IgD-negative memory B cell (primary cell): ENCODE measurements around the gene NSUN4. TPM values are rescaled to one million over a fixed set of nuclear protein-coding genes. Genes with fewer than 3 reads are reported as not detected.

ENCODE experiments used
- H3K27ac Mint-ChIP-seq, 3 donors: one replicate each; pipeline ENCODE4 v1.8.0; 2020 to 2022; ENCODE audit warnings: mild to moderate bottlenecking in 3 of 3, mixed read lengths in 3 of 3, moderate library complexity in 1 of 3
- H3K27me3 Mint-ChIP-seq: one replicate; pipeline ENCODE4 v1.8.0; 2021; ENCODE audit warnings: mixed read lengths
- H3K36me3 Mint-ChIP-seq: one replicate; pipeline ENCODE4 v1.8.0; 2020; ENCODE audit warnings: mild to moderate bottlenecking, mixed read lengths
- H3K4me1 Mint-ChIP-seq, 3 donors: one replicate each; pipeline ENCODE4 v1.8.0; 2020 to 2022; ENCODE audit warnings: mixed read lengths in 3 of 3, mild to moderate bottlenecking in 1 of 3
- H3K4me3 Mint-ChIP-seq, 4 donors: one replicate each; pipeline ENCODE4 v1.8.0; 2020 to 2022; ENCODE audit warnings: mild to moderate bottlenecking in 4 of 4, mixed read lengths in 4 of 4, moderate library complexity in 3 of 4
- H3K9me3 Mint-ChIP-seq, 3 donors: one replicate each; pipeline ENCODE4 v1.8.0; 2020 to 2021; ENCODE audit warnings: mixed read lengths in 3 of 3, mild to moderate bottlenecking in 1 of 3
- polyA plus RNA-seq: library from polyadenylated mRNA; unstranded; fragments of 300-500 nt; fragmentation: Illumina TruSeq; gene quantifications from one replicate; pipeline ENCODE4 v1.2.3, GENCODE V29; 2021

The NSUN4 gene
- 26.8 TPM for polyA plus RNA-seq

GRCh38 chr1:46340404-46341221 is at the start of gene NSUN4:
Gene NSUN4 (plus strand): TSS chr1:46340807. CDS start chr1:46340827, 20 bp downstream.
- H3K27ac Mint-ChIP-seq: peak within 1 kb of the TSS; percentile 97 to 100 (median 99)
- peaks cover 4% of the 10 kb centered on the region for H3K36me3 Mint-ChIP-seq
- peak within 1 kb of the TSS; percentile 93 to 100 (median 99) for H3K4me3 Mint-ChIP-seq
- peaks cover 0 to 4% (median 0%) of the 10 kb centered on the region in 3 donors for H3K9me3 Mint-ChIP-seq
- H3K4me1 Mint-ChIP-seq: peaks cover 16 to 32% (median 19%) of the 10 kb centered on the region in 3 donors
- H3K27me3 Mint-ChIP-seq: no peaks in the 10 kb centered on the region

GRCh38 chr1:46295306-46295705 is 45.3 kb upstream of the NSUN4 start:
- Mint-ChIP-seq H3K4me3 (no peak overlapping the region), H3K27me3 (no peaks in the 10 kb centered on the region), H3K27ac (no peak overlapping the region), H3K9me3 (no peaks in the 10 kb centered on the region), H3K36me3 (peaks cover 5% of the 10 kb centered on the region), H3K4me1 (peaks cover under 1 to 5% (median under 1%) of the 10 kb centered on the region in 3 donors)

- Mint-ChIP-seq H3K9me3 (no peaks in the 10 kb centered on the region), H3K4me3 (peak overlapping the region in 1 of 4 donors; percentile 64), H3K27ac (no peak overlapping the region), H3K36me3 (peaks cover 7% of the 10 kb centered on the region), H3K27me3 (no peaks in the 10 kb centered on the region), H3K4me1 (peaks cover 3 to 9% (median 6%) of the 10 kb centered on the region in 3 donors)
Observed at GRCh38 chr1:46298387-46298786, 42.2 kb upstream of the NSUN4 start.

GRCh38 chr1:46300673-46301405 is 39.8 kb upstream of the NSUN4 start:
- peak overlapping the region; percentile 6 to 99 (median 16) for H3K27ac Mint-ChIP-seq

GRCh38 chr1:46301406-46301807 is 39.2 kb upstream of the NSUN4 start:
- peaks cover 4% of the 10 kb centered on the region for H3K36me3 Mint-ChIP-seq
- peak overlapping the region in 2 of 3 donors; percentile 97 to 99 for H3K27ac Mint-ChIP-seq
- H3K4me1 Mint-ChIP-seq: peaks cover 10 to 26% (median 11%) of the 10 kb centered on the region in 3 donors
- H3K27me3 Mint-ChIP-seq: no peaks in the 10 kb centered on the region
- H3K4me3 Mint-ChIP-seq: peak overlapping the region; percentile 98 to 99 (median 99)
- H3K9me3 Mint-ChIP-seq: no peaks in the 10 kb centered on the region

More at GRCh38 chr1:46300673-46301405, 39.8 kb upstream of the NSUN4 start:
- Mint-ChIP-seq H3K4me1 (peaks cover 8 to 22% (median 8%) of the 10 kb centered on the region in 3 donors), H3K27me3 (no peaks in the 10 kb centered on the region), H3K9me3 (no peaks in the 10 kb centered on the region), H3K4me3 (peak overlapping the region; percentile 98 to 99 (median 99)), H3K36me3 (peaks cover 5% of the 10 kb centered on the region)

- peak overlapping the region; percentile 98 to 99 (median 99) for H3K4me3 Mint-ChIP-seq
- H3K27me3 Mint-ChIP-seq: no peaks in the 10 kb centered on the region
- peaks cover 10 to 26% (median 11%) of the 10 kb centered on the region in 3 donors for H3K4me1 Mint-ChIP-seq
- no peaks in the 10 kb centered on the region for H3K9me3 Mint-ChIP-seq
- peaks cover 4% of the 10 kb centered on the region for H3K36me3 Mint-ChIP-seq
- peak overlapping the region; percentile 46 to 99 (median 97) for H3K27ac Mint-ChIP-seq
Observed at GRCh38 chr1:46301808-46302640, 38.6 kb upstream of the NSUN4 start.

- Mint-ChIP-seq H3K27ac (peak overlapping the region; percentile 46 to 99 (median 97)), H3K27me3 (no peaks in the 10 kb centered on the region), H3K9me3 (no peaks in the 10 kb centered on the region), H3K4me3 (peak overlapping the region; percentile 98 to 99 (median 99)), H3K4me1 (peaks cover 10 to 30% (median 15%) of the 10 kb centered on the region in 3 donors), H3K36me3 (peaks cover 2% of the 10 kb centered on the region)
Observed at GRCh38 chr1:46302641-46303037, 38.0 kb upstream of the NSUN4 start.

GRCh38 chr1:46303038-46303871 is 37.4 kb upstream of the NSUN4 start, which contains the start of the genes LRRC41 and UQCRH:
Gene LRRC41 (minus strand): TSS chr1:46303616. CDS start chr1:46303322, 294 bp downstream.
Gene UQCRH (plus strand): TSS chr1:46303698. CDS start chr1:46303767, 69 bp downstream.
- Mint-ChIP-seq H3K4me1 (peaks cover 15 to 32% (median 21%) of the 10 kb centered on the region in 3 donors), H3K36me3 (peaks cover 2% of the 10 kb centered on the region), H3K4me3 (peak within 1 kb of the TSS; percentile 98 to 99 (median 99)), H3K9me3 (no peaks in the 10 kb centered on the region), H3K27ac (peak within 1 kb of the TSS; percentile 97 to 99 (median 99)), H3K27me3 (no peaks in the 10 kb centered on the region)

- no peaks in the 10 kb centered on the region for H3K27me3 Mint-ChIP-seq
- peak overlapping the region; percentile 97 to 99 (median 99) for H3K27ac Mint-ChIP-seq
- H3K36me3 Mint-ChIP-seq: peaks cover 2% of the 10 kb centered on the region
- no peaks in the 10 kb centered on the region for H3K9me3 Mint-ChIP-seq
- peaks cover 15 to 35% (median 26%) of the 10 kb centered on the region in 3 donors for H3K4me1 Mint-ChIP-seq
- H3K4me3 Mint-ChIP-seq: peak overlapping the region; percentile 98 to 99 (median 99)
Observed at GRCh38 chr1:46303872-46304326, 36.7 kb upstream of the NSUN4 start.

- Mint-ChIP-seq H3K27ac (peak overlapping the region in 2 of 3 donors; percentile 12 to 48), H3K36me3 (peaks cover 2% of the 10 kb centered on the region), H3K4me1 (peaks cover 13 to 35% (median 25%) of the 10 kb centered on the region in 3 donors), H3K4me3 (peak overlapping the region; percentile 78 to 99 (median 92)), H3K27me3 (no peaks in the 10 kb centered on the region), H3K9me3 (no peaks in the 10 kb centered on the region)
Observed at GRCh38 chr1:46306159-46306530, 34.5 kb upstream of the NSUN4 start.

- H3K4me1 Mint-ChIP-seq: peaks cover 9 to 21% (median 20%) of the 10 kb centered on the region in 3 donors
- H3K36me3 Mint-ChIP-seq: peaks cover under 1% of the 10 kb centered on the region
- H3K9me3 Mint-ChIP-seq: no peaks in the 10 kb centered on the region
- H3K27ac Mint-ChIP-seq: peak overlapping the region in 1 of 3 donors; percentile 31
- no peaks in the 10 kb centered on the region for H3K27me3 Mint-ChIP-seq
- H3K4me3 Mint-ChIP-seq: peak overlapping the region in 2 of 4 donors; percentile 9 to 20
Observed at GRCh38 chr1:46309401-46310159, 31.0 kb upstream of the NSUN4 start.

GRCh38 chr1:46310321-46310720 is 30.3 kb upstream of the NSUN4 start:
- Mint-ChIP-seq H3K36me3 (peaks cover 2% of the 10 kb centered on the region), H3K27ac (no peak overlapping the region), H3K27me3 (no peaks in the 10 kb centered on the region), H3K4me1 (peaks cover 9 to 20% (median 17%) of the 10 kb centered on the region in 3 donors), H3K4me3 (peak overlapping the region in 1 of 4 donors; percentile 17), H3K9me3 (no peaks in the 10 kb centered on the region)
